B cell (primary cell): ENCODE measurements around the gene SMAD2. TPM values are rescaled to one million over a fixed set of nuclear protein-coding genes. Genes with fewer than 3 reads are reported as not detected.

Source experiments
- ATAC-seq: fragments of 200-7000 bp; cut with Tn5 transposase; one replicate; pipeline ENCODE4 v1.10.0; 2021; ENCODE audit warnings: low read depth, mild to moderate bottlenecking, moderate number of reproducible peaks, moderate library complexity
- CTCF ChIA-PET: fragments of 350-600 bp; sonication (Branson Sonifier 250); formaldehyde crosslinking; loops from one replicate; lab custom pipeline; 2021; ENCODE audit warnings: antibody characterized with exemption, inconsistent platforms; lab: Charles Lee
- POLR2A ChIA-PET: fragments of 350-600 bp; sonication (Branson Sonifier 250); formaldehyde crosslinking; loops from one replicate; lab custom pipeline; 2021; ENCODE audit warnings: antibody characterized with exemption; lab: Charles Lee
- DNase-seq: peaks from one replicate; pipeline ENCODE4 v3.0.0; 2013
- H2AFZ ChIP-seq: 2 replicates; pipeline ENCODE4 v1.6.1; 2012; ENCODE audit warnings: mild to moderate bottlenecking, low read depth, low read length; ENCODE audit not compliant: insufficient read depth, poor library complexity, severe bottlenecking
- H3K27ac ChIP-seq, 2 donors: 1 replicate in 1 of 2; 2 replicates in 1 of 2; pipeline ENCODE4 v1.5.1; 2012 to 2013; ENCODE audit warnings: low read length in 2 of 2, mild to moderate bottlenecking in 2 of 2, moderate library complexity in 1 of 2
- H3K27me3 ChIP-seq, 4 experiments: fragments of 200-600 bp in 1 of 4; sonication (generic) in 1 of 4; replicated peaks in 1 of 4; 1 replicate in 2 of 4; 2 replicates in 2 of 4; pipeline versions ENCODE4 v1.6.1 to v1.7.0; 2013 to 2016; ENCODE audit warnings: low read length in 3 of 4, mild to moderate bottlenecking in 2 of 4, mixed read lengths in 1 of 4, moderate library complexity in 1 of 4; ENCODE audit not compliant: insufficient read depth in 4 of 4, control insufficient read depth in 3 of 4; ENCODE audit errors: control extremely low read depth in 1 of 4
- H3K36me3 ChIP-seq, 2 experiments: replicated peaks in 1 of 2; 1 replicate in 1 of 2; 2 replicates in 1 of 2; pipeline versions ENCODE4 v1.6.1 to v1.7.1; 2013; ENCODE audit warnings: low read length in 1 of 2; ENCODE audit not compliant: insufficient read depth in 2 of 2, control insufficient read depth in 1 of 2; ENCODE audit errors: control extremely low read depth in 1 of 2, extremely low read depth in 1 of 2
- H3K4me1 ChIP-seq, 2 donors: fragments of 200-600 bp in 1 of 2; sonication (generic) in 1 of 2; 1 replicate in 1 of 2; 2 replicates in 1 of 2; pipeline versions ENCODE4 v1.5.1 to v1.6.1; 2013 to 2017; ENCODE audit warnings: low read length in 2 of 2; ENCODE audit not compliant: control insufficient read depth in 2 of 2, insufficient read depth in 2 of 2
- H3K4me2 ChIP-seq: replicated peaks from 2 replicates; pipeline ENCODE3; 2012; ENCODE audit warnings: mild to moderate bottlenecking, low read depth, low read length; ENCODE audit not compliant: poor library complexity, severe bottlenecking
- H3K4me3 ChIP-seq, 5 experiments: fragments of 200-600 bp in 1 of 5; sonication (generic) in 1 of 5; 1 replicate in 3 of 5; 2 replicates in 2 of 5; pipeline versions ENCODE4 v1.5.1 to v1.7.0; 2011 to 2016; ENCODE audit warnings: low read length in 4 of 5, mild to moderate bottlenecking in 4 of 5, low read depth in 2 of 5, control low read depth in 1 of 5, moderate library complexity in 1 of 5; ENCODE audit not compliant: insufficient read depth in 1 of 5; ENCODE audit errors: control extremely low read depth in 1 of 5, extremely low read depth in 1 of 5
- H3K79me2 ChIP-seq: fragments of 200-600 bp; sonication (generic); one replicate; pipeline ENCODE4 v1.6.0; 2016; ENCODE audit warnings: low read length; ENCODE audit not compliant: control insufficient read depth, insufficient read depth
- H3K9ac ChIP-seq: fragments of 200-600 bp; sonication (generic); 2 replicates; pipeline ENCODE4 v1.6.1; 2017; ENCODE audit warnings: mild to moderate bottlenecking, low read length, moderate library complexity
- H3K9me3 ChIP-seq, 3 donors: one replicate each; pipeline versions ENCODE4 v1.6.1 to v1.7.1; 2013; ENCODE audit warnings: low read length in 2 of 3; ENCODE audit not compliant: control insufficient read depth in 2 of 3, insufficient read depth in 1 of 3; ENCODE audit errors: control extremely low read depth in 1 of 3
- H4K20me1 ChIP-seq: 2 replicates; pipeline ENCODE4 v1.6.0; 2012; ENCODE audit warnings: mild to moderate bottlenecking, low read length; ENCODE audit not compliant: insufficient read depth, control insufficient read depth, poor library complexity, severe bottlenecking
- H3K27ac Mint-ChIP-seq: one replicate; pipeline ENCODE4 v1.8.0; 2021; ENCODE audit warnings: mixed read lengths
- H3K27me3 Mint-ChIP-seq: one replicate; pipeline ENCODE4 v1.8.0; 2021; ENCODE audit warnings: mixed read lengths
- H3K4me1 Mint-ChIP-seq: one replicate; pipeline ENCODE4 v1.8.0; 2021; ENCODE audit warnings: mixed read lengths
- H3K4me3 Mint-ChIP-seq: one replicate; pipeline ENCODE4 v1.8.0; 2021; ENCODE audit warnings: mixed read lengths
- H3K9me3 Mint-ChIP-seq: one replicate; pipeline ENCODE4 v1.8.0; 2022; ENCODE audit warnings: mixed read lengths; ENCODE audit not compliant: insufficient read depth
- EZH2 ChIP-seq: IDR thresholded peaks from 2 replicates; pipeline ENCODE4 v1.6.1; 2012; ENCODE audit warnings: borderline replicate concordance, low read depth, mild to moderate bottlenecking, moderate library complexity, low read length; ENCODE audit not compliant: insufficient read depth, poor library complexity, severe bottlenecking
- WGBS: methylation state at CpG from one replicate; pipeline ENCODE4 v1.1.5; 2013; ENCODE audit warnings: missing lambda C conversion rate; ENCODE audit not compliant: insufficient coverage; 5-methylcytosine and 5-hydroxymethylcytosine counted together
- intact Hi-C: fragments of 100-400 bp; cut with micrococcal nuclease; formaldehyde crosslinking; loops from one replicate; pipeline ENCODE4 v1.10.0; 2022
- polyA plus RNA-seq: library from polyadenylated mRNA; depleted of rRNA; stranded (reverse); fragments of >200 nt; gene quantifications from 2 replicates; pipeline ENCODE4 v1.2.3, GENCODE V29; 2012
- total RNA-seq, 2 donors: library from RNA; stranded (reverse); fragments of 120-200 nt in 1 of 2; gene quantifications; 1 replicate in 1 of 2; 2 replicates in 1 of 2; pipeline versions ENCODE4 v1.2.3 to v1.2.4, GENCODE V29; 2013 to 2022
- TF ChIP-seq, protein P1 (sequence below): fragments of 200-600 bp; IDR thresholded peaks from one replicate; pipeline ENCODE4 v1.8.0; 2022; ENCODE audit warnings: antibody characterized with exemption, mild to moderate bottlenecking

SMAD2 gene
- total and polyA plus RNA-seq, 2 donors (not counting 1 experiment from before 2014, with no cell fraction given): 23.4 to 139 TPM

DNA sequence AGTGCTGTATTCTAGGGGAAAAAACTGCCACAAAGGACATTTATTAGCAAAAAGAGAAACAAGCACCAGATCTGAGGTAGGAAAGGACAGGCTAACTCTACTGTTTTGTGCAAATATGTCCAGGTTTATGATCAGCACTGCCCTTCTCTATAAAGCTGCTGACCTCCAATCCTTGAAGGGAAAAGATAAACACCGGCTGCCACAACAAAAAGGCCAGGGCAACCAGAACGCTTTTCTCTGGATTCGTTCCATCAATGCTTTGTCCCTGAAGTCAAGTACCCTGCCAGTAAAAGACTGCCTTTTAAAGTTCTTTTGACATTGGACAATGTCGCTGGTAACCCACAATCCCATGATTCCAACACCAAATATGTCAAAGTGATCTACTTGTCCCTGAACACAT, 21.0 kb downstream of the SMAD2 start:
- Mint-ChIP-seq H3K27ac (no peak overlapping the region), H3K9me3 (peaks cover 9% of the 10 kb centered on the region), H3K4me1 (peaks cover 20% of the 10 kb centered on the region), H3K27me3 (peaks cover 13% of the 10 kb centered on the region), H3K4me3 (no peak overlapping the region)
- ATAC-seq (no peak), DNase-seq (no peak)
- peaks cover 0 to 5% of the 10 kb centered on the region in 2 experiments for H3K36me3 ChIP-seq
- no peaks in the 10 kb centered on the region for H3K4me1 ChIP-seq
- no peak overlapping the region for H3K27ac ChIP-seq
- no peak overlapping the region for H3K4me3 ChIP-seq
- intact Hi-C loops: no loop called here
- H3K9me3 ChIP-seq: peaks cover under 1 to 13% (median 12%) of the 10 kb centered on the region in 3 donors
- peaks cover 88% of the 10 kb centered on the region for H4K20me1 ChIP-seq
- ChIA-PET POLR2A (no interaction called here), CTCF (no interaction called here)
- no peak overlapping the region for H3K9ac ChIP-seq
- peaks cover 0 to 10% (median 4%) of the 10 kb centered on the region in 4 experiments for H3K27me3 ChIP-seq
- no peak overlapping the region for H2AFZ ChIP-seq
- no peak for TF ChIP-seq EZH2
- WGBS: 100% methylated on average over 1 of the region's 4 CpGs
- H3K79me2 ChIP-seq: peaks cover 92% of the 10 kb centered on the region
- no peak overlapping the region for H3K4me2 ChIP-seq

DNA sequence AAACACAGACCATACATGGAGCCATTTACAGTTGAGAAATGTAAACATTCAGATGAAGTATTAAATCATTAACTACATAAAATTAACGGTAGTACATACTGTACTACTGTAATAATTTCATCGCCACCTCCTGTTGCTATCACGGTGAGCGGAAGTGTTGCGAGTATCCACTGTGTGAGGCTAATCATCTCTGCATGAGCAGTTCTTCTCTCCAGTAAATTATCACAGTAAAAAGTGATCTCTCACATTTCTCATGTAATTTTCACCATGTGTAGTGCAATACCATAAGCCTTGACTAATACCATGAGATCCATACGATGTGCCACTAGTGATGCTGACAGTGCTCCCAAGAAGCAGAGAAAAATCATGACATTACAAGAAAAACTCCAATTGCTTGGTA, 21.9 kb downstream of the SMAD2 start:
- no peak overlapping the region for H3K4me3 Mint-ChIP-seq
- no peak overlapping the region for H2AFZ ChIP-seq
- peaks cover 1 to 5% of the 10 kb centered on the region in 2 experiments for H3K36me3 ChIP-seq
- H3K79me2 ChIP-seq: peaks cover 93% of the 10 kb centered on the region
- H4K20me1 ChIP-seq: peaks cover 90% of the 10 kb centered on the region
- 100% methylated on average over 1 of the region's 6 CpGs for WGBS
- H3K27ac ChIP-seq: no peak overlapping the region
- no peak overlapping the region for H3K9ac ChIP-seq
- H3K4me2 ChIP-seq: no peak overlapping the region
- H3K27ac Mint-ChIP-seq: no peak overlapping the region
- peaks cover 0 to 14% (median 7%) of the 10 kb centered on the region in 4 experiments for H3K27me3 ChIP-seq
- H3K27me3 Mint-ChIP-seq: peaks cover 20% of the 10 kb centered on the region
- H3K4me1 Mint-ChIP-seq: peaks cover 17% of the 10 kb centered on the region
- TF ChIP-seq, protein P1, sequence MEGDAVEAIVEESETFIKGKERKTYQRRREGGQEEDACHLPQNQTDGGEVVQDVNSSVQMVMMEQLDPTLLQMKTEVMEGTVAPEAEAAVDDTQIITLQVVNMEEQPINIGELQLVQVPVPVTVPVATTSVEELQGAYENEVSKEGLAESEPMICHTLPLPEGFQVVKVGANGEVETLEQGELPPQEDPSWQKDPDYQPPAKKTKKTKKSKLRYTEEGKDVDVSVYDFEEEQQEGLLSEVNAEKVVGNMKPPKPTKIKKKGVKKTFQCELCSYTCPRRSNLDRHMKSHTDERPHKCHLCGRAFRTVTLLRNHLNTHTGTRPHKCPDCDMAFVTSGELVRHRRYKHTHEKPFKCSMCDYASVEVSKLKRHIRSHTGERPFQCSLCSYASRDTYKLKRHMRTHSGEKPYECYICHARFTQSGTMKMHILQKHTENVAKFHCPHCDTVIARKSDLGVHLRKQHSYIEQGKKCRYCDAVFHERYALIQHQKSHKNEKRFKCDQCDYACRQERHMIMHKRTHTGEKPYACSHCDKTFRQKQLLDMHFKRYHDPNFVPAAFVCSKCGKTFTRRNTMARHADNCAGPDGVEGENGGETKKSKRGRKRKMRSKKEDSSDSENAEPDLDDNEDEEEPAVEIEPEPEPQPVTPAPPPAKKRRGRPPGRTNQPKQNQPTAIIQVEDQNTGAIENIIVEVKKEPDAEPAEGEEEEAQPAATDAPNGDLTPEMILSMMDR: no peak
- no peak for TF ChIP-seq EZH2
- ATAC-seq (no peak), DNase-seq (no peak)
- ChIA-PET CTCF (no interaction called here), POLR2A (no interaction called here)
- H3K9me3 ChIP-seq: peaks cover 2 to 21% (median 19%) of the 10 kb centered on the region in 3 donors
- intact Hi-C loops: no loop called here
- no peak overlapping the region for H3K4me3 ChIP-seq
- H3K4me1 ChIP-seq: no peaks in the 10 kb centered on the region
- peaks cover 13% of the 10 kb centered on the region for H3K9me3 Mint-ChIP-seq
